ENCODE results near the gene LMNTD1.
"Not testable (repeated sequence)": the region's sequence is repeated elsewhere in the genome, so short reads cannot be mapped to it uniquely, and the experiment has no call there.

LMNTD1 gene

GRCh38 chr12:25491396-25492325 is 61.4 kb downstream of the LMNTD1 start:
- no peak for DNase-seq (ENCODE audit: low read depth)

- not testable (repeated sequence) for DNase-seq (ENCODE audit: low read depth)
These were observed 63.9 kb downstream of the LMNTD1 start for GRCh38 chr12:25488956-25489870.

DNA sequence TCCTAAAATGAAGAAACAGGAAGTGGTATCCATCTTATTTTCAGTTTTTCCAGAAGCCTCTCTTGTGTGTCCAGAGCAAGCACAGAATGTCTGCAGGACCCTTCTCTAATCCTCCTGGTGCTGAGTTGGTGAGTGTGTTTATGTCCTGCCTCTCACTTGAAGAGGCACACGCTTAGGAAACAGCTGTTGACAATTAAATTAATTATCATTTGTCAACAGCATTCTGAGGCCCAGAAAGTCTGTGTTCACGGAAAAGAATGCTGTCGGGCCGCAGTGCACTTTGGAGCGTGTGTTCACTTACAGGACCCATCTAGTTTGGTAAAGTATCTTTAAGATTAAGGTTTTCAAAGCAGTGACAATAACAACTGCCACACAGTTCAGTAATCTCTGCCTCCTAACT is 70.5 kb downstream of the LMNTD1 start:
- DNase-seq (ENCODE audit: low read depth): no peak

DNA sequence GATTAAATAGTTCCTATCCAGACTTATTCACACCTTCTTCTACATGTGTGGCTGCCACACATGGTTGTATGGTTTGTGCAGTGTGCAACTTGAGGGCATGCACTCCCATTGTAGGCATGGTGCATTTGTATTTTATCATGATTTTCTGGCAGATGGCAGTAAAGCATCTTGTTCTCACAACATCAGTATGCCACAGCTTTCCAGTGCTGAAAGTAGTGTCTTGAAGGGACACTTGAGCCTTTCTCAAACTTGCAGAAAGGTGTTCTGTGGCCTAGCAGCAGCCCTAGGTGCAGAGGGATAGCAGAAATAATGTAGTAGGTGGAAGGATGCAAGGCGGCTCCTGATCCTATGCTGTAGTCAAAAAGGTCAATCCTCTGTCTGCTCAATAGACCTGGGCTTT is 72.9 kb downstream of the LMNTD1 start:
- no peak for DNase-seq (ENCODE audit: low read depth)

- DNase-seq (ENCODE audit: low read depth): no peak
These were observed 75.9 kb downstream of the LMNTD1 start for GRCh38 chr12:25477217-25477616.

- DNase-seq (ENCODE audit: low read depth): no peak
These were observed 80.6 kb downstream of the LMNTD1 start for GRCh38 chr12:25472453-25472852.

GRCh38 chr12:25469861-25470260 is 83.2 kb downstream of the LMNTD1 start:
- no peak for DNase-seq (ENCODE audit: low read depth)

GRCh38 chr12:25469368-25469767 is 83.7 kb downstream of the LMNTD1 start:
- no peak for DNase-seq (ENCODE audit: low read depth)

GRCh38 chr12:25463521-25463920 is 89.6 kb downstream of the LMNTD1 start:
- no peak for DNase-seq (ENCODE audit: low read depth)

DNA sequence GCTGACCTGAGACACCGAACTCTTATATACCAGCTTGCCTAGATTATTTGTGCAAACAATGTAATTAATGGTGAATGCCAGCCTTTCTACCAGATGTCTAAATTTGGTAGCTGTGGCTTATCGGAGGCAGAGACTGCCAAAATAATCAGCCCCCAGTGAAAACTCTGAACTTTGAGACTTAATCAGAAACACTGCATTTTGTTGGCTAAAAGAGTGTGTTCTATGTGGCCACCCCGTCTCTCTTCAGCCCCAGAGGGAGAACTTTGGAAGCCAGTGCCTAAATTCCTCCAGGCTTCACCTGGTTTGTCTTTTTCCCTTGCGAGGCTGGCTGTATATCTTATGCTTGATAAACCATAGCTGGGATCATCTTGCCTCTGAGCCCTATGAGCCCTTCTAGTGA is 90.1 kb downstream of the LMNTD1 start:
- DNase-seq (ENCODE audit: low read depth): no peak

DNA sequence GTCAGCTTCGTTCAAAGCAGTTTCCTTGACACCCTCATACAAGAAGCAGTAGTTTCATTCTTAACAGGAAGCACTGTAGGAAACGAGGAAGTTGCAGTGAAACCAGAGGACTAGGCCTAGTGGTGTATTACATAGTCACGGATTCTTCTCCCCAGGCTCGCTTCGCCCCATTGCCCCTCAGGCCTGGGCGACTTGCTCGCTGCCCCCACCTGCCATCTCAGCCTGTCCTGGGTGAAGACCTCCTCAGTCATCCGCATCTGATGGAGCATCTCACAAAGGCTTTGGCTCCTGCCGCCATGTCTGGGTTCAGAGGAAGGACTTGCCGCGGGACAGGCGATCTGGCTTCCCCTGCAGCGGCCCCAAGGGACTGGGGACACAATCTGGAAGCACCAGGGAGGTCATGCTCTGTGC is 93.5 kb downstream of the LMNTD1 start:
- no peak for DNase-seq (ENCODE audit: low read depth)

DNA sequence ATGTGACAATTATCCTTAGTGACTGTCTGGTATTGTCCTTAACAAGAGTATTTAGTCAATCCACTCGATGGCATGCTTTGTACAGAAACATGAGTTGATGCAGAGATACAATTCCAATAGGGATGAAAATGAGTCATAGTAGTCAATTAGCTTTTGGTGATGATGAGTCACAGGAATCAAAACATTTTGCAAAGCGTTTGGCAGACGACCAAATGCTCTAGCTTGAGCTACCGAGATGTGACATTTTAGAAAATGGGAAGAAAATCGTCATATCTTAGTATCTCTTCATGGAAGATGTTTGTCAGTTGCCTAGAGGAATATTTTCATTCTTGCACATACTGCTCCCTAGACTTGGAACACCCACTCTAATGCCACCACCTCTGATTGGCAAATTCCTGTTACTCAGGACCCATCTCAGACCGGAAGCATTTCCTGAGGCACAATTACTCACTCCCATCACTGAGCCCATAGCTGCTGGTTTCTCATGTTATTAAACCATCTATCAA is 95.0 kb downstream of the LMNTD1 start:
- DNase-seq (ENCODE audit: low read depth): peak; percentile 88

DNA sequence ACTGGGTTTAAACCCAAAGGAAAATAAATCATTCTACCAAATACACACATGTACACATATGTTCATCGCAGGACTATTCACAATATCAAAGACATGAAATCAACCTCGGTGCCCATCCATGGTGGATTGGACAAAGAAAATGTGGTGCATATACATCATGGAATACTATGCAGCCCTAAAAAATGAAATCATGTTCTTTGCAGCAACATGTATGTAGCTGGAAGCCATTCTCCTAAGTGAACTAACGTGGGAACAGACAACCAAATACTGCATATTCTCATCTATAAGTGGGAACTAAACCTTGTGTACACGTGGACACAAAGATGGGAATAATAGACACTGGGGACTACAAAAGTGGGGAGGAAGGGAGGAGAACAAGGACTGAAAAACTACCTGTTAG is 96.6 kb downstream of the LMNTD1 start:
- DNase-seq (ENCODE audit: low read depth): no peak

- peak; percentile 20 for DNase-seq (ENCODE audit: low read depth)
These were observed 97.4 kb downstream of the LMNTD1 start for GRCh38 chr12:25455696-25456095.

- no peak for DNase-seq (ENCODE audit: low read depth)
These were observed 104.1 kb downstream of the LMNTD1 start for GRCh38 chr12:25449007-25449406.

DNA sequence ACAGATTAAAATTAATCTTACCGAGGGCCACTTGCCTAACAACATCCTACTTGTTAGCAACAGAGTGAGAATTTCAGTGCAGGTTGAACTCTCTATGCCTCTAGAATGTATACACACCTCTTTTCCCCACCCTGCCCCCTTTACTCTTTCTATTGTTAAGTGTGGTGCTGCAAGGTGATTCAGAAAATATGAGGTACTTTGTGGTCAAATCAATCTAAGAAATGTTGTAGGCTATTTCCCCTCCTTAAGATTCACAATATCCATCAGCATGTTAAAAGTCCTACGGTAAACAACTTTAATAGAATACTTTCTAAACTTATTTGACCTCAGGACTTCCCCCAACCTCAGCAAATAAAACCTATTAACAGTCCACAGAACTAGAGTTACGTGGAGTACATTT is 106.0 kb downstream of the LMNTD1 start:
- no peak for DNase-seq (ENCODE audit: low read depth)

DNA sequence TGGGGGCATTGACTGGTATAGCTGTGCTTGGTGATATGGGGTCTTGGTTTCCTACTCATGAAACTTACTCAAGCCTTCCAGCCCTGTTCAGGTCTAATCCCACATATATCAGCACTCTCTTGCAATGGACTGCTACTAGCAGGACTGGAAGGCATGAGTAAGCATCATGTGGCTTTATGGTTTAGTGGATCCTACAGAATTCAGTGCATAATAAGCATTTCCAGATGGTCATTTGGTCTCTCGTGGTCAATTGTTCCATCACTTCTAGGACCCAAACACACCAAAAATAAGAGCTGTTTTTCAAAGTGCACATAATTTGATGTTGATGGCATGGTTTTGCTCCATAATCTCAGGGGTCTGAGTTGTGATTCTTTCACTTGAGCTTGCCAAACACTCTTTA is 114.4 kb downstream of the LMNTD1 start:
- peak; percentile 70 for DNase-seq (ENCODE audit: low read depth)

- DNase-seq (ENCODE audit: low read depth): peak; percentile 85
These were observed 116.7 kb downstream of the LMNTD1 start for GRCh38 chr12:25436206-25437030.

GRCh38 chr12:25435431-25435830 is 117.7 kb downstream of the LMNTD1 start:
- no peak for DNase-seq (ENCODE audit: low read depth)

DNA sequence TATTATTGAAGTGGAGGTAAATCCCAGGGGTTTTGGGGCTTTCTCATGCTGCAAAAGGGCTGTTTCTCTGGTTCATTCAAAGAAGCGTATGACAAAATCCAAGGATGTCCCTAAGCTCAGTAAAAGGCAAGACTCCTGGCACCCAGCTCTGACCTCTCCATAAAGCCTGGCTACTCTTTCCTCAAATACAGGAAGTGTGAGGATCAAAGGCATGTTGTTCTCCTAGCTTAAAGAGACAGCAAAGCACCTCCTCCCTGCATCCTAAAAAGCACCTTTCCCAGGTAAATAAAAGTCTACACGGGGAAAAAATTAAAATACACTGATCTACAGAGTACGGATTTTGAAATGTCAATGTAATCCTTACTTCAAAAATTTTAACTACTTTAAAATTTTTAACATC is 118.6 kb downstream of the LMNTD1 start:
- DNase-seq (ENCODE audit: low read depth): no peak

GRCh38 chr12:25433581-25434325 is 119.3 kb downstream of the LMNTD1 start:
- peak; percentile 71 for DNase-seq (ENCODE audit: low read depth)
